ENCODE measurements around the gene TMEM270.

DNA sequence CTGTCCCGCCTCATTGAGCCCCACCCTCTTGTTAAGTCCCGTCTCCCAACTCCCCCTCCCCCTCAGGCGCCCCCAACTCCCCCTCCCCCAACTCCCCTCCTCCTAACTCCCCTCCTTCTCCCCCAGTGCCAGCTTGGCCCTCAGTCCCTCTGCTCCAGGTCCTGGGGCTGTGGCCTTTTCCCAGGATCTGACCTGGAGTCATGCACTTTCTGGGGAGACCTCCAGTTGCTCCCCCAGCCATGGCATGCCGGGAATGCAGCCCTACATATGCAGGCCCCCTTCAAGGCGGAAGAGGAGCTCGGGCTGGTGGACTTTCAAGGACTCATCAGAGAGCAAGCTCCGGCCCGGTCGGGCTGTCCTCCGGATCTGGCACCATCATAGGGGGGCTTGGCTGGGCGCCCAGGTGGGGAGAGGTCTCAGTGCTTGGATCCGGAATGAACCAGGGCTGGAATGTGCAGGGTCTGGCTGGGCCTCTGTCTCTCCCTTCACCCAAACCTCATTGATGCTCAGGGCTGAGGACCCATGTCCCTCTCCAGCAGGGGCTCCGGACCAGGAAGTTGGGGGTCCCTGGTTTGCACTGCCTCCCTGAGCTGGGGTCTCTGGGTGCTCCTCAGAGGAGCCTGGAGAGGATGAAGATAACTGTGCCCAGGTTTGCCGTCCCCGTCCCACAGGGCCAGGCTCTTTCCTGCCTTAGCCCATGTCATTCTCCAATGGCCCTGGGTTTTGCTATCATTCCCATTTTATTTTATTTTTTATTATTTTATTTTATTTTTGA is 41.1 kb downstream of the TMEM270 start:
- TF ChIP-seq, protein P1, sequence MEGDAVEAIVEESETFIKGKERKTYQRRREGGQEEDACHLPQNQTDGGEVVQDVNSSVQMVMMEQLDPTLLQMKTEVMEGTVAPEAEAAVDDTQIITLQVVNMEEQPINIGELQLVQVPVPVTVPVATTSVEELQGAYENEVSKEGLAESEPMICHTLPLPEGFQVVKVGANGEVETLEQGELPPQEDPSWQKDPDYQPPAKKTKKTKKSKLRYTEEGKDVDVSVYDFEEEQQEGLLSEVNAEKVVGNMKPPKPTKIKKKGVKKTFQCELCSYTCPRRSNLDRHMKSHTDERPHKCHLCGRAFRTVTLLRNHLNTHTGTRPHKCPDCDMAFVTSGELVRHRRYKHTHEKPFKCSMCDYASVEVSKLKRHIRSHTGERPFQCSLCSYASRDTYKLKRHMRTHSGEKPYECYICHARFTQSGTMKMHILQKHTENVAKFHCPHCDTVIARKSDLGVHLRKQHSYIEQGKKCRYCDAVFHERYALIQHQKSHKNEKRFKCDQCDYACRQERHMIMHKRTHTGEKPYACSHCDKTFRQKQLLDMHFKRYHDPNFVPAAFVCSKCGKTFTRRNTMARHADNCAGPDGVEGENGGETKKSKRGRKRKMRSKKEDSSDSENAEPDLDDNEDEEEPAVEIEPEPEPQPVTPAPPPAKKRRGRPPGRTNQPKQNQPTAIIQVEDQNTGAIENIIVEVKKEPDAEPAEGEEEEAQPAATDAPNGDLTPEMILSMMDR (IDR thresholded peaks at IDR 0.05 in 2 of 3, conservative IDR thresholded peaks at IDR 0.05 in 1 of 3; ENCODE audit: borderline replicate concordance in 1 of 3, insufficient read depth in 1 of 3, low read depth in 2 of 3, low read length in 2 of 3), result no peak
- TF ChIP-seq POLR2A (IDR thresholded peaks at IDR 0.05; ENCODE audit: borderline replicate concordance, extremely low read depth, insufficient read depth, insufficient read length) (no peak), YY1 (IDR thresholded peaks at IDR 0.05; ENCODE audit: extremely low read depth, insufficient replicate concordance, low read depth, low read length) (no peak), POLR2AphosphoS5 (IDR thresholded peaks at IDR 0.05; ENCODE audit: low read depth, low read length) (no peak), RAD21 (IDR thresholded peaks at IDR 0.05; ENCODE audit: low read depth) (no peak)
- TF ChIP-seq, protein P2, sequence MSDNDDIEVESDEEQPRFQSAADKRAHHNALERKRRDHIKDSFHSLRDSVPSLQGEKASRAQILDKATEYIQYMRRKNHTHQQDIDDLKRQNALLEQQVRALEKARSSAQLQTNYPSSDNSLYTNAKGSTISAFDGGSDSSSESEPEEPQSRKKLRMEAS (IDR thresholded peaks at IDR 0.05), result no peak

All from HCT116 (cell line).